GM18873 (cell line): Measurements from ENCODE around the gene SFMBT2.
"Not testable (repeated sequence)": the region's sequence is repeated elsewhere in the genome, so short reads cannot be mapped to it uniquely, and the experiment has no call there.

Experiments
- ATAC-seq: cut with Tn5 transposase; IDR thresholded peaks from one replicate; pipeline ENCODE4 v1.9.1; 2021; ENCODE audit warnings: mild to moderate bottlenecking, moderate library complexity, moderate number of reproducible peaks; ENCODE audit not compliant: unreplicated experiment, low FRiP score

Gene SFMBT2

DNA sequence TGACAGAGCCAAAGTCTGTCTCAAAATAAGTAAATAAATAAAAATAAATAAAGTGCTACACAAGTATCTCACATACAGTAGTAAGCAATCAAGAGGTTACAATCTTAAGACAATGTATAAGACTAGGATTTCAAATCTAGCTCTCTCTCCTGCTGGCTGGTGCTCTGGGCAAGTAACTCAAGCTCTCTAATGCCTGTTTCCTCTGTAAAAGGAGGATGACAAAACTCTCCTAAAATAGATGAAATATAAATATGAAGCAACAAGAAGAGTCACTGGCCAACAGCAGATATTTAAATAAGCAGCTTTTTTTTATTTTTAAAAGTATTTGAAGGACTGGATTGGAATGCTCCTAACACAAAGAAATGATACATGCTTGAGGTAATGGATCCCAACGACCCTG lies 7.2 kb downstream of the SFMBT2 start:
- no peak for ATAC-seq

DNA sequence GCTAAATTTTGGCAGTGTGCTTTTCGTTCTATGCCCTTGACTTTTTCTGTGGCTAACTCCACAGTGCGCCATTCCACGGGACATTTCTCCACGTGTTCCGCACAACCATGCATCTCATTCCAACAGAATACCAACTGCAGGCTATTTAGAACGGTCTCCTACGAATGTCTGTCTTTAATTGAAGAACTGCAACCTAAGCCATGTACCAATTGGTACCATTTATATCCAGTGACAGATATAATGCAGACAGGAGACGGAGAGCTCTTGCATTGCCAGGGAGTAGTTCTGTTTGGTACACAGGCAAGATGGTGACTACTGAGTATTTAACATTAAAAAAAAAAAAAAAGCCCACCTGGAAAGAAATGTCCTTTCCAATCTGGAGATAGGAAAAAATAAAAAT lies 9.1 kb downstream of the SFMBT2 start:
- no peak for ATAC-seq

DNA sequence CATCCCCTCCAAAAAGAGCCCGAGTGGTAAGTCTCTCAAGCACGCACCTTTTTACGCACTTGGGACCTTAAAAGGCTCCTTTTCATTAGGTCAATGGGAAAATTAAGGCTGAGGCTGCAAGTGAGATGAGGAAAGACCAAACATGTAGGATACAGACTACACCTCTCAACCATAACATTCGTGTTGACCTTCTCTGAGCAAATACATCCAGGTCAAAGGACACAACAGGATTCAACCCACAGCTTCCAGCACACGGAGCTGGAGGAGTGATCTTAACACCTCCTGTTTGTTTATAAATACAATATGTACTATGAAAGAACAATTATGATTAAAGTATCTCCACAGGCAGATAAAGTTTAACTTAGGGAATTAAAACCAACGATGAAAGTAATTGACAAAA lies 9.7 kb downstream of the SFMBT2 start:
- ATAC-seq: no peak

DNA sequence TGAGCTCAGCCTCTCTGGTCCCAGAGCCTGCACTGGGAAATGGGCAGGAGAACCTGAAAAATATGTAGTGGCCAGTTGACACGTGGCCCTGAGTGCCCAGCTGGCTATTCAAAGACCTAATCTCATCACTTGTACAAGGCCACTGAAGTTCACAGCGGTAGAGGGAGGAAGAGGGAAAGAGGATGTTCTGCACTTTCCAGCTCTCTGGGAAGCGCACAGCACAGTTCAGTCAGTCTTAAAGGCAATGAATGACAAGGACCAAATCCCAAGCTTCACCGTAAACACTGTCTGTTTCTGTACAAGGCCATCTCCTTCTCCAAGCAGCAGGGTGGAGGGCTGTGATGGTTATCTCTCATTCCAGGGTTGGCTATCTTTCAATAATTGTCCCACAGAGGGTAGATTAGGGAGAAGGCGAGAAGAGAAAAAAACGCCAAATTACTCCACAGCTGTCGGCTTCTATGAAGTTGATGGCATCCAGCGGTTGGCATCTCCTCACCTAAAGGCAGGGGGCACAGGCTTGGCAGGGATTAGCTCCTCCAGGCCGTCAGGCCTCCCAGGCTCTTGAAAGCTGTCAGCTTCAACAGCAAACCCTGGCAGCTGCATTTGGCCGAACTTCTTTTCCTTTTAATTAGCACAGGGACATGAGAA lies 10.6 kb downstream of the SFMBT2 start:
- no peak for ATAC-seq

DNA sequence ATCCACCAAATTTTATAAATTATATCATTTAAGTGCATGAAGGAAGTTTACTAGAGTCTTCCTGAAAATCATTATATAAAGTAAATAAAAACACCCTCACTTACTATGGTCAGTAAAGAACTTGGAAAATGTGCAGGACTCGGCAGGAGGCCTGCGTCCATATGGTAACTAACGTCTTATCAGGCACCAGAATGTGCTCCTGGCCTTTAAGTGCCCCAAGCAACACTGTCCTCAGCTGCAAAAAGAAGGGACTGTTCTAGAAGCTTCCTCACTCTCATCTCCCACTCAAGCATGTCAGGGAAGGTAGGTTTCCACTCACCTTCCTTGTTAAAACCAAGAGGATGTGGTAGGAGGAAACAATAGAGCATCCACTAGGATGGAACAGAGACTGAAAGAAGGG lies 11.3 kb downstream of the SFMBT2 start:
- ATAC-seq: no peak

DNA sequence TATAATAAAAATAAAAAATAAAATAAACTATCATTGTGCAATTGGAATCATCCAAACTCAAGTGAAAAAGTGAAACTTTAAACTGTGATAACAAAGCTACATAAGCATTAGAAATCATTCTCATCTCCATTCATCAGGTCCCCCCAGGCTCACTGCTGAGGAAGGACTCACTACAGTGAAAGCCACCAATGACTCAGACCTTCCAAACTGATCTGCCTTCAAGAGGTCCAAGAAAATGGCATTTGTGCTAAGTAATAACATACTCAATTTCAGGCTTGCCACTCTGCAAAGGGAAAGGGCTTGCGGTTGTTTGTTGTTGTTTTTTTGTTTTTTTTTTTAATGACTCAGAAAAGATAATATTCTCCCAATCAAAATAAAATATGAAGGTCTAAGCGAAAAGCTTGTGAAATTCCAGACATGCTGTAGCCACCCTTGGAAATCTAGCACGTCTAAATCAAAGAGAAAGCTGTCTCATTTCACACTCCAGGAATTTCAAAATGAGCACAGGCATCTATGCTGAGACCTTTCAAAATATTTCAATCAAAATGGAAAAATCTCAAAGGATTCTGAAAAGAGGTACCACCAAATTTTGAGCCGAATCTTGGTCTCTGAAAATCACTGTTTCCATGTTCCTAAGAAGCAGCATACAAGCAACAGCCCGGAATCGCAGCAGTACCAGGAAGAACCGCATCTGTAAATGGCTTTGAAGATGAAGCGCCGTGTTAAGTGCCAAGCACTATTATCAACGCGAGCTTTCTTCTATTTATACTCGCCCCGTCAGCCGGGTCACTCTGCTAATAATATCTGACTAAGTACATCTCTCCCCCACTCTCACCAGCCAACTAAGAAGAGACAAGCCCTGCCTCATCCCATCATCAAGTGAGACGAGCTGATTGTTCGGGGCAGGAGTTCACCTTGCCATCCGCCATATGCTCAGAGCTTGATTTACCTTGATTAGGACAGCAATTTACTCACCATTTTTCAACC lies 13.5 kb downstream of the SFMBT2 start:
- no peak for ATAC-seq

DNA sequence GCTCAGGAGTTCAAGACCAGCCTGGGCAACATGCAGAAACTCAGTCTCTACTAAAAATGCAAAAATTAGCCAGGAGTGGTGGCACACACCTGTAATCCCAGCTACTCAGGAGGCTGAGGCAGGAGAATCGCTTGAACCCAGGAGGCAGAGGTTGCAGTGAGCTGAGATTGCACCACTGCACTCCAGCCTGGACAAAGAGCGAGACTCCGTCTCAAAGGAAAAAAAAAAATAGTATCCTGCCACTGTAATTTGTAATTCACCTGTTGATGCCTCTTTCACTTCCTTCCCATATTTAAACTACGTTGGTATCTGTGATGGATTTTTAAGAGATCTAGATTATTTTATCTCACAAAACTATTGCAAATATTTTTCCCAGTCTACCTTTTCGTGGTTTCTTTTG lies 18.5 kb downstream of the SFMBT2 start:
- not testable (repeated sequence) for ATAC-seq

DNA sequence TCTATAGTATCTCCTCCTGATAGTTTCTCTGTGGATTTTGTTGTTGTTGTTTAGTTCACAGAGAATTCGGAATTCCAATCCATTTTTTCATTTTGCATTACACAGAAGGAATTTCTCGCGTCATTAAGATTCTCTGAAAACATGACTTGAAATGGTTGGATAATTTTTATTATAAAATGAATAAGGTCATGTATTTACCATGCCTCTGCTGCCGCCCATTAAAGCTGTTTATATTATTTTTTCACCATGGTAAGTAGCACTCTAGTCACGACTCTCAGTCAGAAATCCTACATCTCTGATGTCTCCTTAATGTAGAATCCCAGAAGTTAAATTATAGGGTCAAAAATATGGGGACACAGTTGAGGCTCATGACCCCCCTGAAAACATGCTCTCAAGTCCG lies 19.1 kb downstream of the SFMBT2 start:
- ATAC-seq: no peak

DNA sequence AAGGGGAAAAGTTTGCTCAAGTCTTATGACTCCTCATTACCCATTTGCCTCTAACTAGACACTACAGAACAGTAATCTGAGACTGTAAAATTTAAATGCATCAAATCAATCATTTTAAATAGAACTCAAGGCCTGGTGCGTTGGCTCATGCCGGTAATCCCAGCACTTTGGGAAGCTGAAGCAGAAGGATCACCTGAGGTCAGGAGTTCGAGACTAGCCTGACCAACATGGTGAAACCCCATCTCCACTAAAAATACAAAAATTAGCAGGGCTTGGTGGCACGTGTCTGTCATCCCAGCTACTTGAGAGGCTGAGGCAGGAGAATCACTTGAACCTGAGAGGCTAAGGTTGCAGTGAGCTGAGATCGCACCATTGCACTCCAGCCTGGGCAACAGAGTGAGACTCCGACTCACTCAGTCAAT lies 20.1 kb downstream of the SFMBT2 start:
- ATAC-seq: not testable (repeated sequence)

DNA sequence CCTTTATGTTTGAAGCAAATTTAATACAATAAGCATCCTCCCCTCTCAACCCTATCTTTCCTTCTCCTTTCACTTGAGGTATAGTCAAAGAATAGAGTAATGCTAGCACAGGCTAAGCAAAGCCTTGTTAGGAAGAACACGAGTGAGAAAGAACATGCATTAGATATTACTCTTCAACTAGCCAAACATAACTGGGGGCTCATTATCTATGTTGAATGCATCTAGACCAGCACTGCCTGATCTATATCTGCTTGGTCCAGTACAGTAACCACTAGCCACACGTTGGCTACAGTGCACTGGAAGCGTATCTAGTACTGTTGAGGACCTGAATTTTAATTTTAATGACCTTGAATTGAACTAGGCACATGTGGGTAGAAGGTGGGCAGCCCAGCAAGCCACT lies 21.0 kb downstream of the SFMBT2 start:
- ATAC-seq: no peak

DNA sequence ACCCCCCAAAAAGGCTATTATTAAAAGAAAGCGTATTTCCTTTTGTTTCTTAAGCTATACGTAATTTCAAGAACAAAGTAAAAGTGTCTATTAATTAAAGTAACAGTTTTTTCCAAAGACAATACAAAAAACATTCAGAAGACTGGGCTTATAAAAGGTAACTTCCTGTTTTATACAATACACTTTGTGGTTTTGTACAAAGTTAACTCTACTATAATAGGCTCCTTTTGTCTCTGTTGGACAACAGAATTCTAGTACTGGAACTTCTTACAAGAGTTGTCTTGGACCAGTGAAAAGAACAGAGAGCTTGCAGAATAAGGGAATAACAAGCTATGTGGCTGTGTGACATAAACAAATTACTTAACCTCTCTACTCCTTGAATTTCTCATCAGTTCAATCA lies 21.5 kb downstream of the SFMBT2 start:
- ATAC-seq: no peak

DNA sequence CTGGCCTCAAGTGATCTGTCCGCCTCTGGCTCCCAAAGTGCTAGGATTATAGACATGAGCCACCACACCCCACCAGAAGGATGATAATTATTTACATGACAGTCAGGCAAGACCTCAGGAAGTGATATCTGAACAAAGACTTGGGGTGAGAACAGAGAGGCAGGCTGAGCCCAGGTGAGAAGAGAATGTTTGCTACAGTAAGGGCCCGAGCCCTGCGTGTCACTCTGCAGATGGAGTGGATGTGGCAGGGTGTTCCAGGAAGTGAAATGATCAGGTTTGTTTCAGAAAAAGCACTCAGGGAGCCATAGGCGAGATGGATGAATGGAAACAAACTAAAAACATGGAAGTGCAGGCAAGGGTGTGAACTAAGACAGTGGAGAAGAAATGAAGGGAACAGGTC lies 22.2 kb downstream of the SFMBT2 start:
- no peak for ATAC-seq

DNA sequence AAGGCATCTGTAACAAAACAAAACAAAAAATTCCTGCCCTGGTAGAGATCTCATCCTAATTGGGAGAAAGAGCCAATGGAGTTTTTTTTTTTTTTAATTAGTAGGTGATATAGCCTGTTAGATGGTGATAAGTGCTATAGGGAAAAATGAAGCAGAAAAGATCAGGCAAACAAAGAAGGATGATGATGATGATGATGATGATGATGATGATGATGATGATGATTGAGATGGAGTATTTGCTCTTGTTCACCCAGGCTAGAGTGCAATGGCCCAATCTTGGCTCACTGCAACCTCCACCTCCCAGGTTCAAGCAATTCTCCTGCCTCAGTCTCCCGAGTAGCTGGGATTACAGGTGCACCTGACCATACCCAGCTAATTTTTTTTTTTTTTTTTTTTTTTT lies 22.7 kb downstream of the SFMBT2 start:
- not testable (repeated sequence) for ATAC-seq

DNA sequence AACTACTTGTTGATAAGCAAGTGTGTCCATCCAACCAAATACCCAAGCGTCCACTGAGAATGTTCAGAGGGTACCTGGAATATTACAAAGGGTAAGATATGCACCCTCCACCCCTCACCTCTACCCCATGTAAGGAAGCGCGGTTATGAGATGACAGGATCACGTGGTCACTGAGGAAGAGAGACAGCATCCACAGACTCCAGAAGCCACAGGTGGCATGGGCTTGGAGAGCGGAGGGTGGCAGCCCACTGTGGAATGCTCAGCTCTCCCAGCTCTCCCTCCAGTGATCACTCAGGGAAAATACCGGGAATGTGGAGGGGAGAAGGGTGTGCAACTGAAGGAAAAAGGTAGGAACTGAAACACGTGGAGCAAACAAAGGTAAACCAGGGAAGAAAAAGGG lies 25.7 kb downstream of the SFMBT2 start:
- ATAC-seq: no peak

DNA sequence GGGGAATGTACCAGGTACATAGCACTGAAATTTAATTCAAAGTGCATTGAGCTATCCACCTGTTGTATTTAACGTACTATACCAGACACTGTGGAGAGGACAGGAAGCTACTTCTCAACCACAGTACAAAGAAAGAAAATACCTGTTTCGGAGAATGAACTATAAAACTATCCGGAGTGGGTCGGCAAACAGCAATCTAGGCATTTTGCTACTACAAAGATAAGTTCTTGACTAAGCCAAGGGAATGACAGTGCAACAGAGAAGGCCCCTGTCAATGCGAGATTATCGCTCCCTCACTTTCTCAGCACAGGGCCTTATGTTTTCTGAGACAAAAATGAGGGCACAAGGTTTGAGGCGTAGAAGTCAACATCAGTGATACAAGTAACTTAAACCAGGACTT lies 27.4 kb downstream of the SFMBT2 start:
- ATAC-seq: no peak

DNA sequence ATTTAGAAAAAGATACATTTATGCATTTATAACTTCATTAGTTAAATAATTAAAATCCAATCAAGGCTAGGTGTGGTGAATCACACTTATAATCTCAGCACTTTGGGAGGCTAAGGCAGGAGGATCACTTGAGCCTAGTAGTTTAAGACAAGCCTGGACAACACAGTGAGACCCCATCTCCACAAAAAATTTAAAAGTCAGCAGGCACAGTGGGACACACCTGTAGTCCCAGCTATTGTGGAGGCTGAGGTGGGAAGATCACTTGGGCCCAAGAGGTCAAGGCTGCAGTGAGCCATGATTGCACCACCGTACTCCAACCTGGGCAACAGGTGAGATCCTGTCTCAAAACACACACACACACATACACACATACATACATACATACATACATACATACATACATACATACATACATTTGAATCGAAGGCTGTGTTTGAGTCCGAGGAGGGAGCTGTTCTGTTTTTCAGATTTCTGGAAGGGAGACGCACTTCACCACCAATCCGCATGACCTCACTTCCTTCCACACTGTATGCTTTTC lies 30.1 kb downstream of the SFMBT2 start:
- ATAC-seq: no peak

DNA sequence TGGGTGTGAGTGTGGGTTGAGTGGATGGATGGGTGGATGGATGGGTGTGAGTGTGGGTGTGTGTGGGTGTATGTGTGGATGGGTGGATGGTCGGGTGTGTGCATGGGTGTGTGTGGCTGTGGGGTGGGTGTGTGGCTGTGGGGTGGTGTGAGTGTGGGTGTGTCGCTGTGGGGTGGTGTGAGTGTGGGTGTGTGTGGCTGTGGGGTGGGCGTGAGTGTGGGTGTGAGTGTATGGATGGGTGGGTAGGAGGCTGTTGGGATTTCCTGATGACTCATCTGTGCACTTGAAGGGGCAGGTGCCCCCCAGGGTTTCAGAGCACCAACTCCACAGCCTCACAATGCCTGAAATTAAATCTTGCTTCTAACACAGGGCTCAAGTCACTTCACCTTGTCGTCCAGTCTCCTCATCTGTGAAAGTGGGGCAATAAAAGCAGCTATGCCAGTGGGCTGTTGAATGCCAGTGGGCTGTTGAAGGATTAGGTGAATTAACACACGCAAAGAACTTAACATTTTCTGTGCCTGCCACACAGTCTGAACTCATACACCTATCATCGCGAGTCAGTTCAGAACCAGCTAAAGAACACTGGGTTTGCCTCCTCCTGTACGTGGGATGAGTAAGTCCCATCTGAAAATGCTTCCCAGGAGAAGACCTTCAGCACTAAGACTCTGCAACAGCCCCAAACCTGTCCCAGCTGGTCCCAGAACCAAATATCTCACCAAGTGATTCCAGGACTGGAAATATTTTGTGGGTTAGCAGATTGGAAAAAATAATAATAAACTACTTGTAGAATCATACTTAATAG lies 32.0 kb downstream of the SFMBT2 start:
- no peak for ATAC-seq

DNA sequence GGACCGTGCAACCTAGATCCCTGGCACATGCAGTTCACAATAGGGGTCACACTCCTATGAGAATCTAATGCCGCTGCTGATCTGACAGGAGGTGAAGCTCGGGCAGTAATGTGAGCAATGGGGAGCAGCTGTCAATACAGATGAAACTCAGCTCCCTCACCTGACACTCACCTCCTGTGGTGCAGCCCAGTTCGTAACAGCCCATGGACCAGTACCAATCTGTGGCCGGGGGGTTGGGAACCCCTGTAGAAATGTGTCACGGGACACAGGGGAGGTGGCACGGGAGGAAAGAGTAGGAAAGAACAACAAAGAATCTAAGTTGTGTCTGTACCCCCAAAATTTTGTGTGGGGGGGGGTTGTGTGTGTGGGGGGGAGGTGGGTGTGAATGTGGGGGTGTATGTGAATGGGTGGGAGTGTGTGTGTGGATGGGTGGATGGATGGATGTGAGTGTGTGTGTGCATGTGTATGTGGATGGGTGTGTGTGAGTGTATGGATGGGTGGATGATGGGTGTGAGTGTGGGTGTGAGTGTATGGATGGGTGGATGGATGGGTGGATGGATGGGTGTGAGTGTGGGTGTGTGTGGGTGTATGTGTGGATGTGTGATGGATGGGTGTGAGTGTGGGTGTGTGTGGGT lies 33.1 kb downstream of the SFMBT2 start:
- no peak for ATAC-seq

DNA sequence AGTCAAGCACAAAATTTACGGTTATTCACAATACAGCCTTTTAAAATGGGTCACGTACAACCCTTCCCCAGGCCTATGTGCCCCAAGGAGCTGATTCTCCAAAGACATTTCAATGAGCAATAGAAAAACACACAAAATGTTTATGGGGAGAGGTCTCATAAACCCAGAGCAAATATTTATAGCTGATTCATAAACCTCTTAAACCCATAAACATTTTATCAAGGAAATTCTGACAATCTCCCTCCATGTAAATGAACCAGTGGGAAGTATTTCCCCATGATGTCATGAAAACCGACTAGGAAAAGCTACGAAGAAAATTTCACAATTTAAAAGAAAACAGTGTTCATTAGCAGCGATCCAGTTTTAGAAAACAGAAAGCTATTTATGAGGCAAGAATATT lies 36.0 kb downstream of the SFMBT2 start:
- ATAC-seq: no peak

DNA sequence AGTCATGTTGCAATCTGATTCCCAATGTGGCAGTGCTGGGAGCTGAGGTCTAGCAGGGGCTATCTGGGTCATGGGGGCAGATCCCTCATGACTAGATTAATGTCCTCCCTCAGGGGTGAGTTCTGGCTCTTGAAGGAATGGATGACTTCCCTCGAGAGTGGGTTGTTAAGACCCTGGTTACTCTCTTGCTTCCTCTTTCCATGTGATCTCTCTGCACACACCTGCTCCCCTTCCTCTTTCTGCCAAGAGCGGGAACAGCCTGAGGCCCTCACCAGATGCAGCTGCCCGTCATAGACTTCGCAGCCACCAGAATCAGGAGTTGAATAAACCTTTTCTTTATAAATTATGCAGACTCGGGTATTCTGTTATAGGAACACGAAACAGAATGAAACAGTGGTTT lies 37.8 kb downstream of the SFMBT2 start:
- ATAC-seq: no peak
